Measurements from ENCODE around the gene COL8A1.

GRCh38 chr3:99646107-99646435 lies 7.7 kb downstream of the COL8A1 start:
- TF ChIP-seq BHLHE40 (IDR thresholded peaks at IDR 0.05; ENCODE audit: borderline replicate concordance) (no peak), LEF1 (IDR thresholded peaks at IDR 0.05; ENCODE audit: borderline replicate concordance) (no peak)
